NCI-H2227 treated with DMSO at 0.1 percent for 48 hours (cell line): ENCODE results near the gene ZDHHC18.
"Not testable (repeated sequence)": the region's sequence is repeated elsewhere in the genome, so short reads cannot be mapped to it uniquely, and the experiment has no call there.

ENCODE experiments used
- DNase-seq: peaks from one replicate; lab custom pipeline; 2025; lab: John Stamatoyannopoulos, UW

The ZDHHC18 gene

DNA sequence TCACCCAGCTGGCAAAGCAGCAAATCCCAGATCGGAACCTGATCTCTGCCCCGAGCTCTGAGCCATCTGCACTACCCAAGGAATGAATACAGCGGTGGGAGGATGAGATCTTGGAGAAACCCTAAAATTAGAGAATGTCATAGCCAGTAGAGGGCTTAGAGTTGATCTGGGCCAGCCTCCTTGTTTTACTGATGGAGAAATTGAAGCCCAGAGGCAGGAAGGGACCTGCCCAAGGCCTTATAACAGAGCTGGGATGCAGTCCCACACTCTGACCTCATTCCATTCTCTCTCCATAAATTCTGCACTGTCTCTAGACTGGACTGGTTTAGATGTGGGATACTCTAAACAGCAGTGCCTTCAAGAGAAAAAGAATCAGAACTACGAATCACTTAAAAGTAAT lies 31.7 kb downstream of the ZDHHC18 start:
- DNase-seq = no peak

DNA sequence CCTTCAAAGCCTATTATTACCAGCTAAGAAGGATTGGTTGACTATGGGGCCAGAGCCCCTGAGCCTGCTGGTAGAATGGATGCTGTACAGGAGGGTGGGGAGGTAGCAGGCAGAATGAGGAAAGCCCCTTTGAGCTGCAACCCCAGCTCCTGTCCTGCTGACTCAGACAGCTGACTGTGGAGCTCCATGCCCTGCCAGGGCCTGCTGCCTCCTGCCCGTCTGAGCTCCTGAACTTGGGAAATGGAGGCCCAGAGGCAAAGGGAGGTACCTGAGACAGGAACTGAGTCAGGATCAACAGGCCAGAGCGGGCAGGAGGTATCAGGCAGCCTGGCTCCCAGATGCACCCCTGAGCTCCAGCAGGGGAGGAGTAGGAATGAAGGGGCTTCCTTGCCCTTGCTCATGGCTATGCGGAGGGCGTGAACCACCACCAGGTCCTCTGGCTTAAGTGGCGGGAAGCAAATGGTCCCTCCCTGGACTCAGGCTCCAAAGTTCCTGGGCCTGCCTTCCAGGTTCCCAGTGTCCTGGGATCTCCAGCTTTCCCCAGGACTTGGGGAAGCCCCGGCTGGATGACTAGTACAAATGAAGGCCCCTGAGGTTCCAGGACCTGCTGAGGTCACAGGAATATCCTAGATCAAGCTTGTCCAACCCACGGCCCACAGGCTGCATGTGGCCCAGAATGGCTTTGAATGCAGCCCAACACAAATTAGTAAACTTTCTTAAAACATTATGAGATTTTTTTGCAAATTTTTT lies 32.6 kb downstream of the ZDHHC18 start:
- no peak for DNase-seq

DNA sequence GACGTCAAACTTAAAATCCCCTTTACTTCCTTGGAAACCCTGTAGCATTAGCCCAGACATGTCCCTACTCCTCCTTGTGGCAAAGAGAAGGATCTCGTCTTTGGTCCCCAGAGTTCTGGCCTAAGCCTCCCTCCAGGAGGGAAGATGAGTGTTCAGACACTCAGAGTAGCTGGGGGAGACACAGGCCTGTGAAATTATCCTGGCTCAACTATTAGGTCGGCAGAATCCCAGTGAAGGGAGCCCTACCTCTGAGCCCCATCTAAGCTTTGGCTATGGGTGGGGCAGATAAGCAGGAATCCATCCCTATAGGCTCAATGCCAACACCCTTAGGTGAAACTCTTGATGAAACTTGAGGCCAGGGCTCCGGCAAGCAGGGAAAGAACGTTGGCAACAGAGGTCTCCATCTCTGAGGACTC lies 34.8 kb downstream of the ZDHHC18 start:
- DNase-seq = no peak

DNA sequence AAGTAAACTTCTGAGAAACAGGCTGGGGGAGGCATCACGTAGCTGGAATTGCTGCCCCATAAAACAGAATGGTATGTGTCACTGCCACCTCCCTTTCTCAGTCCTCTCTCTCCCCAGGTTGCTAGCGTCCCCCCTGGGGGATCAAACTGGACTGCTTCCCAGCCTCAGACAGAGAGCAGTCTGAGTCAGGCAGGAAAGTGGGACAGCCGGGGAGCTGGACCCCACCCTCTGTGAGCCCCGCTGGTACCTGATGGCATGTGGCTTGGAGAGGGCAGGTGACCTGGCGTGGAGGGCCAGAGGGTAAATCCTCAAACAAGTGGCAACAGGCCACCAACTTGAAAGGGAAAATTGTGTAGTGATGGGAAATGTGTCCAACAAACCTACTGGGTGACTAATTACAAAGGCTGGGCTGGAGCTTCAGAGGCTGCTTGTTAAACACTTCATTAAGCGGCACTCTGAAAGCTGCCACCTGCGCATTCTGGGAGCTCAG lies 35.4 kb downstream of the ZDHHC18 start:
- no peak for DNase-seq

DNA sequence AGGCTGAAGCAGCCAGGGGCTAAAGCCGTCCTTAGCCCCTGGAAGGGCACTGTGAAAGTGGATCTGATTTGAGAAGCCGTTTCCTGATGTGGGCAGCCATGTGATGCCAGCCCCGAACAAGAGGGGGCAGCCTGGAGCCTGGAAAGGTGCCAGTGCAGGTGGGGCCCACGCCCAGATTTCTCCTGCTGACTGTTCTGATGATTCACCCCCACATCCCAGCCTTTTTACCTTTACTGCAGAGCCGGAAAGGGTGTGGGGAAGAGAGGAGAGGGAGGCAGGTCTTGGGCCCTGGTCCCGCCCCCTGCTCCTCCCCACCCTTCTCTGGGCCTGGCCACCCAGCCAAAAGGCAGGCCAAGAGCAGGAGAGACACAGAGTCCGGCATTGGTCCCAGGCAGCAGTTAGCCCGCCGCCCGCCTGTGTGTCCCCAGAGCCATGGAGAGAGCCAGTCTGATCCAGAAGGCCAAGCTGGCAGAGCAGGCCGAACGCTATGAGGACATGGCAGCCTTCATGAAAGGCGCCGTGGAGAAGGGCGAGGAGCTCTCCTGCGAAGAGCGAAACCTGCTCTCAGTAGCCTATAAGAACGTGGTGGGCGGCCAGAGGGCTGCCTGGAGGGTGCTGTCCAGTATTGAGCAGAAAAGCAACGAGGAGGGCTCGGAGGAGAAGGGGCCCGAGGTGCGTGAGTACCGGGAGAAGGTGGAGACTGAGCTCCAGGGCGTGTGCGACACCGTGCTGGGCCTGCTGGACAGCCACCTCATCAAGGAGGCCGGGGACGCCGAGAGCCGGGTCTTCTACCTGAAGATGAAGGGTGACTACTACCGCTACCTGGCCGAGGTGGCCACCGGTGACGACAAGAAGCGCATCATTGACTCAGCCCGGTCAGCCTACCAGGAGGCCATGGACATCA lies 36.5 kb downstream of the ZDHHC18 start, which contains the start of gene SFN:
SFN (plus strand) TSS at position 369 of the 904 bp plus-strand sequence; CDS start at position 433, 64 bp downstream.
- DNase-seq = no peak

DNA sequence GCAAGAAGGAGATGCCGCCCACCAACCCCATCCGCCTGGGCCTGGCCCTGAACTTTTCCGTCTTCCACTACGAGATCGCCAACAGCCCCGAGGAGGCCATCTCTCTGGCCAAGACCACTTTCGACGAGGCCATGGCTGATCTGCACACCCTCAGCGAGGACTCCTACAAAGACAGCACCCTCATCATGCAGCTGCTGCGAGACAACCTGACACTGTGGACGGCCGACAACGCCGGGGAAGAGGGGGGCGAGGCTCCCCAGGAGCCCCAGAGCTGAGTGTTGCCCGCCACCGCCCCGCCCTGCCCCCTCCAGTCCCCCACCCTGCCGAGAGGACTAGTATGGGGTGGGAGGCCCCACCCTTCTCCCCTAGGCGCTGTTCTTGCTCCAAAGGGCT lies 37.2 kb downstream of the ZDHHC18 start:
- no peak for DNase-seq

DNA sequence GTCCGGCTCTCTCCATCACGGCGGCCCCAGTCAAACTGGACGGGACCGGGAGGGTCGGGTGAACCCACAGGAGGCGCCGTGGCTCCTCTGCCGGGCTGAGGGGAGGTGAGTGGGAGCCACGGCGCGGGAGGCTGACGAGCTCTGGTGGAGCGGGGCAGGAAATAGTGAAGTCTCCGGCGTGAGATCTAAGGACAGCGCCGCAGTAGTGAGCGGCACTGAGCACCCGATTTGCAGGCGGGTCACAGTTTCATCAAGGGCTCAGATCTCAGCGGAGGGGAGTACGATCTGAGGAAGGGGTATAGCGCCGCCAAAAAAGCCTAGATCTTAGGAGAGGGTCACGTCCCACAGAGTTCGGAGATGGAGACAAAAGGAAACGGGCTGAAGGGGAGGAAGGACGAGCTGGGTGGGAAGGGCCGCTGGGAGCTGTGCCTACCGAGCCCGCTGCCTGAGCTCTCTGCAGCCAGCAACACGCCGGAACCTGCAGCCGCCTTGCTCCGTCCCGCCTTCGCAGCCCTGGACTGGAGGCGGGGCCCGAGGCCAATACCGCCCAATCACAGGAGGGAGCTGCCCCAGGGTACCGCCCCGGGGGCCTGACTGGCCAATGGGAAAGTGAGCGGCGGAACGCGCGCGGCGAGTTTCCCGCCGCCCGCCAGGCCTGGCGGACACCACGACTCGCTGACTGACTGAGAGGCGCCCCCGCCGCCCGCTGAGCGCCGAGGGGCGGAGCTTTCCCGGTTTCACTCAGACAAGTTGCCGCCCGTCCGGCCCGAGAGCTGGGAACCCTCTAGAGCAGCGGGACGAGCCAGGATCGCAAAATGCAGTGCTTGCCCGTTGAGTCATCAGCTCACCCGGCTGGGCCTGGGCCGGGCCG lies 38.4 kb downstream of the ZDHHC18 start:
- DNase-seq = peak; percentile 98

DNA sequence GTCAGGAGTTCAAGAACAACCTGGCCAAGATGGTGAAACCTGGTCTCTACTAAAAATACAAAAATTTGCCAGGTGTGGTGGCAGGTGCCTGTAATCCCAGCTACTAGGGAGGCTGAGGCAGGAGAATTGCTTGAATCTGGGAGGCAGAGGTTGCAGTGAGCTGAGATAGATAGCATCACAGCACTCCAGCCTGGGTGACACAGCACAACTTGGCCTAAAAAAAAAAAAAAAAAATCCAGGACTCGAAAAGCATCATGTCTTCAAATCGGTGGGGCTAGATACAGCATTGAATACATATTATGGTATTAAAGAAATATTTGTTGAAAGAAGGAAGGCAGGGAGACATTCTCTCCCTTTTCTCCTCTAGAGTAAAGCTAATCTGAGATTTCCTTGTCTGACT lies 46.6 kb downstream of the ZDHHC18 start:
- DNase-seq = not testable (repeated sequence)

DNA sequence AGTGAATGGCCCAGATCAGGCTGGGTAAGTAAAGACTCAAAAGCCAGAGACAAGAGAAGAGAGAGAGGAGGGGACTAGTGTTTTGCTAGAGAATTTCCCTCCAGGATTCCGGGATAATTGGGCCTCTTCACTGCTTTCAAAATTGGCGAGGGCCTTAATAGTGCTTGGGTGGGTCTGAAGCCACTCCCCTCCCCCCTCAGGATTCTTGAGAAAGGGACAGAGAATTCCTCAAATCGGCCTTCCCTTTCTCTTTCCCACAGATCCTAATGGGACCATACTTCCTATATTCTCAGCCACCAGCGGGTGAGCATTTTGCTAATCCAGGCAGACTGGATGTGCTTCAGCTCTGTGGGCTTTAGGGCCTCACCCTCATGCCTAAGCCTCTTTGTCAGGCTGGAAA lies 48.4 kb downstream of the ZDHHC18 start:
- DNase-seq = peak; percentile 22

DNA sequence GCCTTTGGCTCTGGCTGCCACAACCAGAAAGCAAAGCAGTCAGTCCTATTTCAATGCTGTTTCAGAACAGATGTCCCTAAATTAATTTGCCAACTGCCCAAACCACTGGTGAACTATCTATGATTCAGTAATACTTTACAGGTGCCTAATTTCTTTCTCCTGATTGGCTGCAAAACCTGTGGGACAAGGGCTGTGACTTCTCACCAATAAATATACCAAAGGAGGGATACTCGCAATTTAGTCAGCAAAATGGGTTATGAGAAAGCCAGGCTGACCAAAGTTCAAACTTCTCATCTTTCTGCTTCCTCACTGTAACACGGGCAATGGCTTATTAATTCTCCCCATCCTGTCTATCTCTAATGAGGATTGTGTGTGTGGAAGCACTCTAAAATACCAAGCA lies 50.8 kb downstream of the ZDHHC18 start:
- no peak for DNase-seq

DNA sequence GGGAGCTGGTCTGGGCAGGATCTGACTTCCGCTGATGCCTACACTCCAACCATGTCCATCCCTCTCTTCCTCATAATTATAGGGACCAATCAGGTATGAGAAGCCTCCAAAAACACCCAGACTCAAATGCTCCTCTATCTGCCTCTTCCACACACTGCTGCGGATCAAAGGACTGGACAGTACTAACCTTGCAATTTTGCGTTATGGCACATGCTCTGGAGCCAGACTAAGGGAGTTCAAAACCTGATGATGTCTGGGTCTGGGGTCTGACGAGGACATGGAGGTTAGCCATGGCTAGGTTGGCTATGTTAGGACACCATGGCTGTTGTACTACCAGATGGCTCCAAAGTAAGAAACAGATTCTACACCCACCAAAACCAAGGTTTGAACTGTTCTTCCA lies 53.3 kb downstream of the ZDHHC18 start:
- no peak for DNase-seq

DNA sequence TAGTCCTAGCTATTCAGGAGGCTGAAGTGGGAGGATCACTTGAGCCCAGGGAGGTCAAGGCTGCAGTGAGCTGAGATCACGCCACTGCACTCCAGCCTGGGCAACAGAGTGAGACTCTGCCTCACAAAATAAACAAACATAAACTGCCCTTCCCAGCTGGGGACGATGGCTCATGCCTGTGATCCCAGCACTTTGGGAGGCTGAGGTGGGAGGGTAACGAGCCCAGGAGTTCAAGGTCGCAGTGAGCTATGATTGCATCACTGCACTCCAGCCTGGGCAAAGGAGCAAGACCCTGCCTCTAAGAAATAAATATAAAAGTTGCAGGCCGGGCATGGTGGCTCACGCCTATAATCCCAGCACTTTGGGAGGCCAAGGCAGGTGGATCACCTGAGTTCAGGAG lies 55.1 kb downstream of the ZDHHC18 start:
- DNase-seq = not testable (repeated sequence)

DNA sequence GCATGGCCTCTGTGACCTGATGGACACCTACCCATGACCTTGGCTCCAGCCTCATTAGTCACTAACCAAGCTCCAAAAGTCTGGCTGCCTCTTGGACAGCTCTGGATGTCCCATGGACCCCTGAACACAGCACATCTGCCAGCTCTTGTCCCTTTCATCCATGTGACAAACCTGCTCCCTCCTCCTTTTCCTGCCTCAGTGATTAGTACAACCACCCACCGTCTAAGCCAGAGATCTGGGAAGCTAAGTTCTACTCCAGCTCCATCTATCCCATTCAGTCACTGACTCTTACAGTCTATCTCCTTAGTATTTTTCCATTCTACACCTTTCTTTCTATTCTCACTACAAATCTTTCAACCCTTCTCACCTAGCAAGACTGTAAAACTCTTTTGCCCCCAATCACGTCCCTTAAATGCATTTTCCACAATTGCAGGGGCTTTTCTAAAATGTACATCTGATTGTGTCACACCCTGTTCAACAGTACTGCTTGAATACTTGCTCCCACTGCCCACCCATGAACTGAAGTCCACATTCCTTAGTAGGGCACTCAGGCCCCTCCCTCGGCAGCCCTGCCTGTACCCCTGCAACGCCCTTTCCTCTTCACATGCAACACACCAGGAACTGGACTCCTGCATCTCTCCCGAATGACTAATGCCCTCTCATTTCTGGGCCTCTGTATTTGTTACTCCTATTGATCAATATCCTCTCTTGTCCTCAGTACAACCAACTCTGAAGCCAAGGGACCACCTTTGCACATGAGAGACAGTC lies 56.4 kb downstream of the ZDHHC18 start:
- DNase-seq = no peak

DNA sequence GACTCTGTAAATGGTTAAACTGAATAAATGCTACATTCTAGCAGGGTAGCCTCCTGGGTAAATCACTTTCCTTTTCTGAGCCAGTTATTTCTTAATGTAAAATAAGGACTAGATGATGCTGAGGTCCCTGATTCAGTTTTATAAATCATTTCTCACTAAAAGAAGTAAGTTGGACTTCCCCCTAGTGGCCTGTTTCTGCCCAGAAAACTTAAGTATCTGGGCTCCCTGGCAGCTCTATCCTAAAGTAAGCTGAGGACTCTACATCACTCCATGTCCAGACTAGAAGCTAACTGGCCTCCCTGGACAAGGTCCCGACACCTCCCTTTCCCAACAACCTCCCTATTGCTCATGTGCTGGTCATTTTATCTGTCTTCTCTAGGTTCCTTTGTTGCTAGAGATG lies 60.6 kb downstream of the ZDHHC18 start:
- no peak for DNase-seq

DNA sequence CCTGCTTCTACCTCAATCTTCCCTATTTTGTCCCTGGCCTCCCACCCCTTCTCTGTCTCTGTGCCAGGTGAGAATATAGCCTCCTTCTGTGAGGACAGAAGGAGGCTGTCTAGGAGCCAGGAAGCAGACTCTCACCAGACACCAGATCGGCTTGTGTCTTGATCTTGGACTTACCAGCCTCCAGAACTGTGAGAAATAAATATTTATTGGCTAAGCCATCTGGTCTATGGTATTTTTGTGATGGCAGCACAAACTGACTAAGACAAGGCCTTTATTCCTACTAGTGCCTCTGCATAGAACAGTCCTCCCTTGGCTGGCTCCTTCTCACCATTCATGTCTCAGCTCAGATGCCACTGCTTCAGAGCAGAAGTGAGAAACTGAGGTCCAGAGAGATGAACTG lies 61.7 kb downstream of the ZDHHC18 start:
- no peak for DNase-seq

DNA sequence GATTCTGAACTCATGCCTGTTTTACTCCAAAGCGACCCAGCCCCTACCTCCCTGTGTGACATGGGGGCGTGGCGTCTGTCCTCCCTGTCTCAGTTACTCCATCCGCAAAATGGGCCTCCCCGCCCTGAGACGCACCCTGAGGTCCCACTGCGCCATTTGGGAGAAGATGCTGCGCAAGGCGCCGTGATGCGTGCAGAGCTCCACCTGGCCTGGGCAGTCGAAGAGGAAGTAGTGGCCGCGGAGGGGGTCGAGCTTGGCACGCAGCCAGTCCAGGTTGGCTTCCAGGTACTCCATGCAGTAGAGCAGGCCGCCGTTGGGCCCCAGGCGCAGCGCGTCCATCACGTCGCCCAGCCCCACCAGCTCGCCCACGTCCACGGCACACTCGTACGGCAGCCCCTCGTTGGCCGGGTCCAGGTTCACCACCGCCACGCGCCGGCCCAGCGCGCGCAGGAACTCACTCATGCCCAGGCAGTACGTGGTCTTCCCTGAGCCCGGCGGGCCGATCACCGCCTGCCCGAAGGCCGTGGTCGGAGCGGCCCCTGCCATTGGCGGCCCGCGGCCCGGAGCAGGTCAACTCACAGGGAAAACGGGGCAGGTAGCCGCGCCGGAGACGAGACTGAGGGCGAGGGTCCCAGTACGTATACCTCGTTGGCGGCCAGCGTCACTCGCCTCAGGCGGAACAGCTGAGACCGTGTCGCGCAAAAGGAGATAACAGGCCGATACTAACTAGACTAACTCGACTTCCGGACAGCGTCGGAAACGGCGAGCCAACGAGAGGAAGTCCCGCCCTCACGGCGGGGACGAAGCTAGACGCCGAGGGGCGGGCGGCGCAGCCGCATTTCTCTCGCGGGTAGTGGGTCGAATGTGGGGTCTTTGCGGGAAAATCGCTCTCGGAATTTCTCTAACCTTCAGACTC lies 63.3 kb downstream of the ZDHHC18 start, which contains the start of gene GPN2:
GPN2 (minus strand) TSS at position 733 of the 916 bp plus-strand sequence; CDS start at position 546, 187 bp downstream.
- peak; percentile 77 for DNase-seq

DNA sequence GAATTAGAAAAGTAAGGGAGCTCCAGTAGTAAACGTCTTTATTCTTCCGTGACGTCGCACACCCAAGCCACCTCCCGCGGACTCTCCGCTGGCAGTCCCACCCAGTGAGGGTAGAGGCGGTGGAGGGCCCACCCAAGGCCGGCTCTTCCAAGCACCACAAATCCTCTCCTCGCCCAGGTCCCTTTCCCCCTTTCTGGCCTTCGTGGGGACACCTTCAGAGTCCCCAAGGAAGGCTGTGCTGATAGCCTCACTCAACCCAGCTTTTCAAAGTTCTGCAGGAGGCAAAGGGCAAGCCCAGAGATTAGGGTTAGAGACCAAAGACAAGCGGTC lies 63.9 kb downstream of the ZDHHC18 start:
- no peak for DNase-seq

DNA sequence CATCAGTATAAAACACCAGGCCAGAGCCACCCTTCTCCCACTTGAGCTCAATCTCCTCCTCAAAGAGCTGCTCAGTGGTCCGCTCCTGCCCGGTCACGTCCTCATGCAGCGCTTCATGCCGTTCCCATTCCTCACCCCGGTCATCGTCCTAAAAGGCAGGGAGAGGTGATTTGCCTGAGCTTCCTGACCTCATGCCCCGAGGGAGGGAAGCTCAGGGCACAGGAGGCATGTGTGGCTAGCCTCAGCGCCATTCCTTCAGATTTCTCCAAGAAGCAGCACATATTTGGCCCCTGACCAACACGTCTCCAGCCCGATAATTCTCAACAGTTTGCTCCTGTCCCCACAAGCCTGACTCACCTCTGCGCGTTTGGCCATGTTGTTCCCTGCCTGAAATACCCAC lies 67.8 kb downstream of the ZDHHC18 start:
- DNase-seq = no peak

DNA sequence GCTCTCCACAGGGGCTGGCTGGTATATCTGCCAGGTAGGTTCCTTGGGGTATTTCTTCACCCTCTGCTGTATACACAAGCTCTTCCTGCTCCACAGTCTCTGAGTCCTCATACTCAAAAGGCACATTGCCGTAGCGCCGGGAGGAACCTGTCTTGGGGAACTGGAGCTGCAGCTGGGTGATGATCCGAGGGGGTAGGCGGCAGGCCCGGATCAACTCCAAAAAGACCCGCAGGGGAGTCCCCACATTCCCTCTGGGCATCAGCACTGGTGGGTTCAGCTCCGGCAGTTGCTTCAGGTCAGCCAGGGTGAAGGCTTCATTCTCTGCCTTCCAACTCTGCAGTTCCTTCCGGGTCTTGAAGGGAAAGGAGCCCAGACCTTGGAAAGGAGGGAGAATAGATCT lies 70.9 kb downstream of the ZDHHC18 start:
- DNase-seq = no peak
